ENCODE data around the gene MGMT.

Gene MGMT

GRCh38 chr10:129459762-129460539 is 7.1 kb upstream of the MGMT start:
- DNase-seq = no peak

- no peak for DNase-seq
Measured at GRCh38 chr10:129462257-129462795, 4.7 kb upstream of the MGMT start.

GRCh38 chr10:129464251-129464650 is 2.8 kb upstream of the MGMT start:
- no peak for DNase-seq

GRCh38 chr10:129465796-129466702 is 992 bp upstream of the MGMT start:
- DNase-seq = no peak

DNA sequence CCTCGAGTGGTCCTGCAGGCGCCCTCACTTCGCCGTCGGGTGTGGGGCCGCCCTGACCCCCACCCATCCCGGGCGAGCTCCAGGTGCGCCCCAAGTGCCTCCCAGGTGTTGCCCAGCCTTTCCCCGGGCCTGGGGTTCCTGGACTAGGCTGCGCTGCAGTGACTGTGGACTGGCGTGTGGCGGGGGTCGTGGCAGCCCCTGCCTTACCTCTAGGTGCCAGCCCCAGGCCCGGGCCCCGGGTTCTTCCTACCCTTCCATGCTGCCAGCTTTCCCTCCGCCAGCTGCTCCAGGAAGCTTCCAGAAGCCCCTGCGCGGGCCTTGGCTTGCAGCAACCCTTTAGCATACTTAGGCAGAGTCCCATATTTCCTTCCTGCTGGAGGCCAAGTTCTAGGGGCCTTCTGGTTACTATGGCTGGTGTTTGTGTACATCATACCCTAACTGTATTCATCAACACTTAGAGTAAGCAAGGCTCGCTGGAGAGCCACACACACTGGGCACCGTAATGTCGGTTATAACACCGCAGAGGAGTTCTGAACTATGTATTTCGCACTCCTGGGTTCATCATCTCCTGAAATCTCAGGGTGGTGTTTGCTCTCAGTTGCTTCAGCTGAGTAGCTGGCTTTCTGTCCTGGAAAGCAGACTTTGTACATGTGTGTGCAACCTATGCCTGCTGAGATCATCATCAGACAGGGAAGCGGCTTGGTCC is 471 bp downstream of the MGMT start:
- no peak for DNase-seq

DNA sequence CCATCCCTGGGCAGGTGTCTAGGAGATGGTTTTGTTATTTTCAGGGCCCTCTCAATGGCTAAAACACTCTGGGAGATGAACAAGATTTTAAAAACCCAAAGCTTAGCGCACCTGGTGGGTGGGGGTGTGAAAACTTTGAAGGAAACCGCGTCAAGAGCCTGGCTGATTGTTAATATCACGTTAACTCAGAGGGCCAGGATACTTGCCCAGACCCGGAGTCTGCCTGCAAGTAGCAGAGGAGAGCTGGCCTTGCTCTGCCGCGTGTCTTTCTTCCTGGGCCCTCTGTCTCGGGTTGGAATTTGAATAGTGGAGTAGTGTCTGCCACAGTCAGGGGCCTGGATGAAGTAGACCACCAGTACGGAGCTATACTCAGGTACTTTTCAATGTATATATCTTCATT is 1.1 kb downstream of the MGMT start:
- no peak for DNase-seq

DNA sequence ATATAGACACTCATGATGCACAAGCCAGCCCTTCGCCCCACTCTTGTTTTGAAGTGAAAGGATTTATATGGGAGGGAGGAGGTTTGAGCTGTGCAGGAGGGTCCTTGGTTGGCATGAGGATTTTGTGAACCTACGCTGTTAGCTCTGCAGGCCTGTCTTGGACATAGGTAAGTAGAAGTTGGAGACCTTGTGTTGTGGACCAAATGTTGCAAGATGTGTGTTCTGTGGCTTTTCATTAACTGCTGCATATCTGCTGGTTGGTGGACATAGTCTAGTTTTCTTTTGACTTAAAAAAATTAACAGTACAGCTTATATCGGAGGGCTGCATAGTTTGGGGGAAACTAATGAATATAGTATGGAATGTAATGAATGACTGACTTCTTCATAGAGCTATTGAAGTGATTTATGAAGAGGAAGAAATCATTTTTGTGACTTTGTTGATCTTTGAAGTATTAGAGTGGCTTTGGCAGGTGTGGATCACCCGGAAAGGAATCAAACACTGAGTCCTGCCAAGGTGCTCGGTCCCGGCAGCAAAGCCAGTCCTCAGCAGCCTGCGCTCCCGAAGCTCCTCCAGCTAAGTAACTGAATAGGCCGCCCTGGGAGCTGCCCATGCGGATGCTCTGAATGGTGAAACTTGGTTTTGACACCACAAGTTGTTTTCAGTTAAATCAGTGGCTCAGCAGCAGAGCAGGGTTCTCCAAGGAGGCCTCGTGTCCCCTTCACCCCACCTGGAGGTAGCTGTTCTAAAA is 3.2 kb downstream of the MGMT start:
- DNase-seq = no peak

DNA sequence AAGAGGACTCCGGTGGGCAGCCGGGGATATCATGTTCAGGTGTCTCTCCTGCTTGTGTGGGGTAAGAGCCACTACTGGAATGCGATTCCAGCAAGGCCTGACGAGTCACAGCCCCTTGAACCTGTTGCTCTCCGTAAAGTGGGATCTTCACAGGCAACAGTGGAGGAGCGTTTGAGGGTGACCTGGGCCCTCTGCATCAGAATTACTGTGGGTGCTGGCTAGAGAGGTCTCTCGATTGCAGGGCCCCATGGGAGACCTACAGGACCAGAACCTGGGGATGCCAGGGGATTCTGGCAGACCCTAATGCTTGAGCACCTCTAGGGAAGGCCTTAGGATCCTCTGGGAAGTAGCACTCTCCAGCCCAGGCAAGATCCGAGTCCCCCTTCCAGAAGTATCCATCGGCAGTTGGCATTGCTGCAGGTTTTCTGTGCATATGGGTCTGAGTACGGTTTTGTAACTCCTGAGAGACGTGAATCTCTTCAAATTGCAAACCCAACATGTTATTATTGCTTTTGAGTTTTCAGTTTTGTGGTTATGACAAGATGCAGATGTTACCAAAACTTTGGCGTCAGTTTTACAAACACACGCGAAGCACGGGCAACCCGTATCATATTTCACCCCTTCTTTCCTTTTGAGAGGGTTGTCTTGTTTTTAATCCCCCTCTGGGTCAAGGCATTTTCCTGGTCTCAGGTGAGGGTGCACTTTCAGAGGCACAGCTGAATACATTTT is 4.6 kb downstream of the MGMT start:
- no peak for DNase-seq

DNA sequence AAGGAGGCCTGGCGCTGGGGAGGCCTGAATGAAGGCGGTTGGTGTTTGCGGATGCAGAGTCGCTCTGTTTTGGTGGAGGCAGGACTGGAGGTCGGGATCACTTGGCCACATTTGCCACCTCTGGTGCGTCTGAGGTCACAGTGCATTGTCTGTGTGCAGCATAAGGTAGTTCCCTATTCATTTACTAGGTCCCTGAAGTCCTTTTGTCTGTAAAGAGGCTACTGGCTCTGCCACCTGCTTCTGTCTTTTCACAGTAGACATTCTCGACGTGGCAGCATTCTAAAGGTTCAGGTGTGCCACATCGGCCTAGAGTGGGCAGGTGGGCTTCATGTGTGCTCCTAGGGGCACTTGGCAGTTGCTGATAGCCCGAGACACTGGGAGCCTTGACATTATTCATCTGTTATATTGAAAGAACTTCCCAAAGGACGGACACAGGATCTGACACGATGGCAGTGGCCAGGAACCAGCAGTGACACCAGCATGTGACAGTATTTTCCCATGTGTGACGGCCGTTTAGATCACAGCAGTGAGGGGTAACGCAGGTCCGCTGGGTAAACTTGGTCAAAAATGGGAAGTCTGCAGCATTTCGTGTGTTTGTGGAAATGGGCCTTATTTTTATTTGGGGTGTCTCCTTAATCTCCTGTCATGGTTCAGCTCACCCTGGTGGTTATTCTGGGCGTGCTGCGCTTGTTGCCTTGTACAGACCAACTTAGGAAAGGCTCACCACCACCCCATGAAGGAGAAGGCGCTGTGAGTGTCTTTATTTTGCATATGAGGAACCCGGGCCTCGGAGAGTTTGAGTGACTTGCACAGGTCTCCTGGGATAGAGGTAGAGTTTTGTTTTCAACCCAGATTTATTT is 5.9 kb downstream of the MGMT start:
- DNase-seq = no peak

DNA sequence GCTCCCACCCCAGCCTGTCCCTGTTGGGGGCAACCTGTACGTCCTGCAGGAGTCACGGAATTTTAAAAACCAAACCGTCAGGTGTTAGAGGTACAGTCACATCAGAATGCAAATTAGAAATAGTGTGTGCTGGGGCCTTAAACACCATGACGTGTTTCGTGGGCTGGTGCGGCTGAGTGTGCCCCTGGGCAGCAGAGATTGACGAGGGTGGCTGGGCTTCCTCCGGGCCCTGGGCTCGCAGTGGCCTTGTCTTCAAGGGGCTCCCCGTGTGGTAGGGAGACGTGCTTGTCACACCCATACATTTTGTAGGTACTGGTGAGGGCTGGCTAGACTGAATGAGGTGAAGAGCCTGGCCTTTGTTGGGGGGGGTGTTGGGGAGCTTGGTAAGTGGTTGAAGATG is 7.6 kb downstream of the MGMT start:
- no peak for DNase-seq

DNA sequence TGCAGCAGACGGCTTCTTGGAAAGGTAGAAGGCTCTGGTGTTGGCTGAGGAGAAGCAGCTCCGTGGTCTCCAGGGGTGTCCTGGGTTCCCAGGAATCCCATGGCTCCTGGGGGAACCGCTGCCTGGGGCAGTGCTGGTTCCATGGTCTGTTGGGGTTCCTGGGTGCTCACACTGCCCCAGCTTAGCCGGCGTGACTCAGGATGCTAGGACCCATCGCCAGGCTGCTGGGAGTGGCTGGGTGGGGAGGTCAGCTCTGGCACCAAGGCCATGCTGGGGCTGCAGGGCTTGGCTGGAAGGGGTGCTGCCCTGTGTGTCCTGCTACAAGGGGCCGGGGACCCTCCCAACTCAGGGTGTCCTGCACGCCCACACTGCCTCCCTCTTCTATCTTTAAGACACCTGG is 9.4 kb downstream of the MGMT start:
- no peak for DNase-seq

GRCh38 chr10:129477051-129477450 is 10.0 kb downstream of the MGMT start:
- no peak for DNase-seq

GRCh38 chr10:129481641-129482040 is 14.6 kb downstream of the MGMT start:
- DNase-seq = no peak

DNA sequence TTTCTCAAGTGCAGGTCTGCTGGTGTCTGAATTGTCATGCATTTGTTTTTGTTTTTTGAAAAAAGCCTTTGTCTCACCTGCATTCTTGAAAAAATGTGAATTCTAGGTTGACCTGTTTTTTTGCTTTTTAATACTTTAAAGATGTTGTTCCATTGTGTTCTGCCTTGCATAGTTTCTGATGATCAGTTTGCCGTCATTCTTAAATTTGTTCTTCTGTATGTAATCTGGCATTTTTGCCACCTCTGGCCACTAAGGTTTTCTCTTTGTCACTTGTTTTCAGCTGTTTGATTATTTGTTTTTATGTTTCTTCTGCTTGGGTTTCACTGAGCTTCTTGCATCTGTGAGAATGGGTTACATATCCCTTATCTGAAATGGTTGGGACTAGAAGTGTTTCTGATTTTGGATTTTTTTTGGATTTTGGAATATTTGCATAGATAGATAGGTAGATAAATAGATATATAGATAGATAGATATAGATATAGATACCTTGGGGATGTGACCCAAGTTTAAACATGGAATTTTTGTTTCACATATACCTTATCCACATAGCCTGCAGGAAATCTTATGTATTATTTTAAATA is 16.5 kb downstream of the MGMT start:
- DNase-seq = no peak

GRCh38 chr10:129486805-129487204 is 19.8 kb downstream of the MGMT start:
- no peak for DNase-seq

- DNase-seq = no peak
Measured at GRCh38 chr10:129491123-129491734, 24.2 kb downstream of the MGMT start.

- DNase-seq = no peak
Measured at GRCh38 chr10:129494176-129494575, 27.1 kb downstream of the MGMT start.

DNA sequence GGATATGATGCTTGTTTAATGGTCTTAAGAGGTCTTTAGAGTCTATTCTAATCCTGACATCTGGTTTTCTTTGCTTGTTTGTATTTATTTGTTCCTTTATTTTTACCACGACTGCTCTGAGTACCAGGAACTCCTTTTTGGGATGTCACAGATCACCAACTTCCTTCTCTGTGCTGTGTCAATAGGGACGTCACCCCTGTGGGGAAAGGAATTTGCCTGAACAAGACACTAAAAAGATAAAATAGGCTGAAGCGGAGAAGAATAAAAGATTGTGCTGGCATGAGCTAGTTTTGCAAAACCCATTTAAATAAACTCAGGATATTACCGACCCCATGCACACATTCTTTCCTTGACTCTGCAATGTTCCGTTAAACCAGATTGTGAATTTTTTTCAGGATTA is 27.7 kb downstream of the MGMT start:
- DNase-seq = no peak

DNA sequence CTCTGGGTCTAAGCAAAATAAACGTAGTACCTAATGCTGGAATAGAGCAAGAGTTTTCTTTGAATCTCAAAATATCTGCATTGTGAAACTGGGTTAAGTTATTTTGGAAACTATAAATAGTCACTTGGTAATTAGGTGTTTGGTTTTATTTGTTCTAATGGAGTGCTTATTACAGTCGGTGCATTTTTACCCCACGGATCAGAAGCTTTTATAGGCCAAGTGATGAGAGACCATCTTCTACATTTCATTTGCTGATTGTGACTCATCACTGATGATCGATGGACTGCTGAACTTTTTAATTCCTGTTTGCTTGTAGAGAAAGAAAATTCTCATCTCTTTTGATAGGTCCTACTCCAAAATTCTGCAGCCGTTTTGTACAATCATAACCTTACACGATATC is 28.2 kb downstream of the MGMT start:
- no peak for DNase-seq

DNA sequence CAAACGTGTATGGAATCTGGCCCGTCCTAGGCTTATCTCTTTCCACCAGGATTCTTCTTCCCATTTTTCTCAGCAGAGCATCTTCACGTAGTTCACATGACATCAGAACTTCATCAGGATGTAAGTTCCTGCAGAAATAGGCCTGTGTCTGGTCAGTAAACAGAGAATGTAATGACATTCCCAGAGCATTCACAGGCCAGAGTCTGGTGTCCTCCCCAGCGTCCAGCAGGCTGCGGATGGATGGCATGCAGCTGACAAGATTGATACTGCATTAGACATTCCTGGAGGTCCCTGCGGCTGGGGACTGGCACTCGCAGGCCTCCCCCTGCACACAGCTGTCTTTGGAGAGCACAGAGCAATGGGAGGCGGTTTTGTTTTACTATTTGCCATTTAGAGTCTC is 28.7 kb downstream of the MGMT start:
- DNase-seq = no peak

Measured in NCI-H510A (cell line).